Ectodermal cell (in vitro differentiated cells): ENCODE measurements around the gene SUGCT.
"Not testable (repeated sequence)": the region's sequence is repeated elsewhere in the genome, so short reads cannot be mapped to it uniquely, and the experiment has no call there.

Source experiments
- H3K27ac ChIP-seq: 2 replicates; pipeline ENCODE4 v1.7.0; 2013; ENCODE audit warnings: mild to moderate bottlenecking, low read depth, low read length; ENCODE audit not compliant: insufficient read depth, poor library complexity, severe bottlenecking
- H3K27me3 ChIP-seq: 2 replicates; pipeline ENCODE4 v1.7.0; 2013; ENCODE audit warnings: mild to moderate bottlenecking, low read length; ENCODE audit not compliant: insufficient read depth, control insufficient read depth, poor library complexity, severe bottlenecking
- H3K36me3 ChIP-seq: one replicate; pipeline ENCODE4 v1.7.0; 2013; ENCODE audit warnings: low read length; ENCODE audit not compliant: control insufficient read depth, insufficient read depth
- H3K4me1 ChIP-seq: one replicate; pipeline ENCODE4 v1.7.0; 2013; ENCODE audit warnings: low read length; ENCODE audit not compliant: control insufficient read depth, insufficient read depth
- H3K4me3 ChIP-seq: 2 replicates; pipeline ENCODE4 v1.7.0; 2013; ENCODE audit warnings: low read depth, low read length, control low read depth; ENCODE audit not compliant: insufficient read depth
- H3K9me3 ChIP-seq: 2 replicates; pipeline ENCODE4 v1.7.0; 2013; ENCODE audit warnings: mild to moderate bottlenecking, low read length, moderate library complexity; ENCODE audit not compliant: control insufficient read depth
- WGBS, 2 experiments: methylation state at CpG; one replicate each; pipeline ENCODE4 v1.1.7; 2013; ENCODE audit warnings: missing lambda C conversion rate in 2 of 2; 5-methylcytosine and 5-hydroxymethylcytosine counted together

Gene SUGCT

GRCh38 chr7:40583667-40584444, 449.1 kb downstream of the SUGCT start:
- Histone ChIP-seq H3K36me3 (no peaks in the 10 kb centered on the region), H3K4me3 (no peak overlapping the region), H3K27ac (no peak overlapping the region), H3K27me3 (no peaks in the 10 kb centered on the region), H3K9me3 (no peaks in the 10 kb centered on the region), H3K4me1 (peaks cover 4% of the 10 kb centered on the region)
- 96% methylated on average over 4 to 5 of the region's 5 CpGs for WGBS, 2 experiments

- Histone ChIP-seq H3K27ac (no peak overlapping the region), H3K4me3 (no peak overlapping the region), H3K9me3 (no peaks in the 10 kb centered on the region), H3K4me1 (no peaks in the 10 kb centered on the region), H3K36me3 (no peaks in the 10 kb centered on the region), H3K27me3 (no peaks in the 10 kb centered on the region)
- 87 to 93% methylated on average over 4 of the region's 4 CpGs for WGBS, 2 experiments
These were observed 450.0 kb downstream of the SUGCT start for GRCh38 chr7:40584667-40585433.

GRCh38 chr7:40586197-40586596, 451.4 kb downstream of the SUGCT start:
- Histone ChIP-seq H3K9me3 (no peaks in the 10 kb centered on the region), H3K36me3 (no peaks in the 10 kb centered on the region), H3K4me3 (no peak overlapping the region), H3K27me3 (no peaks in the 10 kb centered on the region), H3K27ac (no peak overlapping the region), H3K4me1 (no peaks in the 10 kb centered on the region)
- WGBS, 2 experiments: 100% methylated on average over 1 of the region's 1 CpG; no CpG with 5 or more reads in 1 of the 2 experiments

- H3K4me3 ChIP-seq: no peak overlapping the region
- H3K27me3 ChIP-seq: no peaks in the 10 kb centered on the region
- H3K36me3 ChIP-seq: no peaks in the 10 kb centered on the region
- H3K9me3 ChIP-seq: no peaks in the 10 kb centered on the region
- no peaks in the 10 kb centered on the region for H3K4me1 ChIP-seq
- H3K27ac ChIP-seq: no peak overlapping the region
These were observed 452.6 kb downstream of the SUGCT start for GRCh38 chr7:40587419-40587818.

- no peak overlapping the region for H3K27ac ChIP-seq
- H3K4me3 ChIP-seq: no peak overlapping the region
- 86% methylated on average over 5 of the region's 6 CpGs for WGBS, 2 experiments
- no peaks in the 10 kb centered on the region for H3K9me3 ChIP-seq
- H3K27me3 ChIP-seq: no peaks in the 10 kb centered on the region
- H3K36me3 ChIP-seq: no peaks in the 10 kb centered on the region
- no peaks in the 10 kb centered on the region for H3K4me1 ChIP-seq
These were observed 460.3 kb downstream of the SUGCT start for GRCh38 chr7:40595129-40595528.

GRCh38 chr7:40595832-40596231, 461.0 kb downstream of the SUGCT start:
- 100% methylated on average over 2 of the region's 2 CpGs for WGBS, 2 experiments
- Histone ChIP-seq H3K27ac (no peak overlapping the region), H3K4me3 (no peak overlapping the region)

GRCh38 chr7:40597517-40597916, 462.7 kb downstream of the SUGCT start:
- H3K36me3 ChIP-seq: no peaks in the 10 kb centered on the region
- no peak overlapping the region for H3K4me3 ChIP-seq
- H3K9me3 ChIP-seq: no peaks in the 10 kb centered on the region
- no peaks in the 10 kb centered on the region for H3K4me1 ChIP-seq
- no peaks in the 10 kb centered on the region for H3K27me3 ChIP-seq
- no peak overlapping the region for H3K27ac ChIP-seq

More at GRCh38 chr7:40595832-40596231, 461.0 kb downstream of the SUGCT start:
- no peaks in the 10 kb centered on the region for H3K27me3 ChIP-seq
- no peaks in the 10 kb centered on the region for H3K4me1 ChIP-seq
- H3K9me3 ChIP-seq: no peaks in the 10 kb centered on the region
- no peaks in the 10 kb centered on the region for H3K36me3 ChIP-seq

GRCh38 chr7:40598915-40599314, 464.1 kb downstream of the SUGCT start:
- WGBS, 2 experiments: 94 to 98% methylated on average over 6 to 7 of the region's 7 CpGs

GRCh38 chr7:40599836-40600235, 465.0 kb downstream of the SUGCT start:
- Histone ChIP-seq H3K27me3 (no peaks in the 10 kb centered on the region), H3K36me3 (no peaks in the 10 kb centered on the region), H3K4me3 (no peak overlapping the region), H3K9me3 (no peaks in the 10 kb centered on the region), H3K27ac (no peak overlapping the region), H3K4me1 (no peaks in the 10 kb centered on the region)
- WGBS, 2 experiments: 92 to 93% methylated on average over 5 of the region's 5 CpGs

More at GRCh38 chr7:40598915-40599314, 464.1 kb downstream of the SUGCT start:
- H3K36me3 ChIP-seq: no peaks in the 10 kb centered on the region
- H3K27ac ChIP-seq: no peak overlapping the region
- H3K27me3 ChIP-seq: no peaks in the 10 kb centered on the region
- no peaks in the 10 kb centered on the region for H3K9me3 ChIP-seq
- no peaks in the 10 kb centered on the region for H3K4me1 ChIP-seq
- H3K4me3 ChIP-seq: no peak overlapping the region

GRCh38 chr7:40602351-40602750, 467.5 kb downstream of the SUGCT start:
- H3K27ac ChIP-seq, H3K36me3 ChIP-seq, H3K4me3 ChIP-seq, H3K9me3 ChIP-seq, H3K27me3 ChIP-seq, H3K4me1 ChIP-seq: not testable (repeated sequence)
- 92 to 94% methylated on average over 2 of the region's 2 CpGs for WGBS, 2 experiments
